Measurements from ENCODE around the gene MTMR4. TPM values are rescaled to one million over a fixed set of nuclear protein-coding genes. Genes with fewer than 3 reads are reported as not detected.

The MTMR4 gene
- total and polyA plus RNA-seq, 2 experiments from 2014 or later, result 11.1 to 42.2 TPM

GRCh38 chr17:58537266-58537665 lies 22.8 kb upstream of the MTMR4 start (continued):
- TF ChIP-seq ZNF462 (CRISPR knock-in tag; IDR thresholded peaks at IDR 0.05), result no peak
- TF ChIP-seq, protein P1, sequence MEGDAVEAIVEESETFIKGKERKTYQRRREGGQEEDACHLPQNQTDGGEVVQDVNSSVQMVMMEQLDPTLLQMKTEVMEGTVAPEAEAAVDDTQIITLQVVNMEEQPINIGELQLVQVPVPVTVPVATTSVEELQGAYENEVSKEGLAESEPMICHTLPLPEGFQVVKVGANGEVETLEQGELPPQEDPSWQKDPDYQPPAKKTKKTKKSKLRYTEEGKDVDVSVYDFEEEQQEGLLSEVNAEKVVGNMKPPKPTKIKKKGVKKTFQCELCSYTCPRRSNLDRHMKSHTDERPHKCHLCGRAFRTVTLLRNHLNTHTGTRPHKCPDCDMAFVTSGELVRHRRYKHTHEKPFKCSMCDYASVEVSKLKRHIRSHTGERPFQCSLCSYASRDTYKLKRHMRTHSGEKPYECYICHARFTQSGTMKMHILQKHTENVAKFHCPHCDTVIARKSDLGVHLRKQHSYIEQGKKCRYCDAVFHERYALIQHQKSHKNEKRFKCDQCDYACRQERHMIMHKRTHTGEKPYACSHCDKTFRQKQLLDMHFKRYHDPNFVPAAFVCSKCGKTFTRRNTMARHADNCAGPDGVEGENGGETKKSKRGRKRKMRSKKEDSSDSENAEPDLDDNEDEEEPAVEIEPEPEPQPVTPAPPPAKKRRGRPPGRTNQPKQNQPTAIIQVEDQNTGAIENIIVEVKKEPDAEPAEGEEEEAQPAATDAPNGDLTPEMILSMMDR (conservative IDR thresholded peaks at IDR 0.05; ENCODE audit: low read depth in 2 of 2), result no peak

DNA sequence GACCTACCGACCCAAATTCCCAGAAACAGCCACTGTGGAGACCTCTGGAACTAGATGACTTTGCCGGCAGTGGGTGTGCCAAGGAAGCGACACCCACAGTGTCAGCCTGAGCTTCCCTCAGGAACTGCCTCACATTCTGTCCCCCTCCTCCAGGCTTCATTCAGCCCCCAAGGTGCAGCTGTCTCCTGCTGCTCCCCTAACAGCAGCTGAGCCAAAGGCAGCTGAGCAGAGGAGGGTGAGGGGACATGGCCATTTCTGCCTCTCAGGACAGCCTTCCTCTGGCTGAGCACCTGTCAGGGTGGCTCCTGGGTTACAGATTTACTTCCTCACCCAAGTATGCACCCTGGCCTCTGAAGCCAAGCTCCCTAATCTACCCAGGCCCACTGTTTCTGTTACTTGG lies 22.1 kb upstream of the MTMR4 start:
- no peaks in the 10 kb centered on the region for H3K36me3 Mint-ChIP-seq (ENCODE audit: low read depth)
- no peak overlapping the region for H3K4me3 Mint-ChIP-seq
- no peak overlapping the region for H3K27ac ChIP-seq (ENCODE audit: low read depth)
- H3K4me1 ChIP-seq (ENCODE audit: insufficient read depth), result peaks cover 4% of the 10 kb centered on the region; the same call in 1 of the 2 replicates
- no peak overlapping the region for H3K4me3 ChIP-seq
- H3K9me3 Mint-ChIP-seq, result no peaks in the 10 kb centered on the region
- peaks cover 26% of the 10 kb centered on the region for H3K4me1 Mint-ChIP-seq
- peaks cover 13% of the 10 kb centered on the region for H3K27me3 Mint-ChIP-seq (ENCODE audit: insufficient read depth, low read depth, poor library complexity)
- H3K79me2 ChIP-seq (replicated peaks; ENCODE audit: insufficient read depth), result no peaks in the 10 kb centered on the region
- no peaks in the 10 kb centered on the region for H3F3A ChIP-seq (replicated peaks; ENCODE audit: low read depth)
- H3K27ac Mint-ChIP-seq, result no peak overlapping the region
- 0 out of 2 replicates have a peak, but pooled peaks cover 9% of the 10 kb centered on the region for H3K27me3 ChIP-seq (ENCODE audit: insufficient read depth)
- H3K4me2 ChIP-seq, result no peak overlapping the region
- H3K9me2 ChIP-seq (ENCODE audit: insufficient read depth), result no peaks in the 10 kb centered on the region
- no peak for ATAC-seq
- no peaks in the 10 kb centered on the region for H4K20me1 ChIP-seq (replicated peaks; ENCODE audit: insufficient read depth)
- H2AFZ ChIP-seq, result no peak overlapping the region
- DNase-seq (ENCODE audit: low spot score), result no peak
- no peaks in the 10 kb centered on the region for H3K36me3 ChIP-seq (ENCODE audit: insufficient read depth)
- TF ChIP-seq ZNF114 (CRISPR knock-in tag; IDR thresholded peaks at IDR 0.05) (no peak), ZNF462 (CRISPR knock-in tag; IDR thresholded peaks at IDR 0.05) (no peak)

All from GM23338 (cell line).